ENCODE data around the gene GPR78.

Gene GPR78

DNA sequence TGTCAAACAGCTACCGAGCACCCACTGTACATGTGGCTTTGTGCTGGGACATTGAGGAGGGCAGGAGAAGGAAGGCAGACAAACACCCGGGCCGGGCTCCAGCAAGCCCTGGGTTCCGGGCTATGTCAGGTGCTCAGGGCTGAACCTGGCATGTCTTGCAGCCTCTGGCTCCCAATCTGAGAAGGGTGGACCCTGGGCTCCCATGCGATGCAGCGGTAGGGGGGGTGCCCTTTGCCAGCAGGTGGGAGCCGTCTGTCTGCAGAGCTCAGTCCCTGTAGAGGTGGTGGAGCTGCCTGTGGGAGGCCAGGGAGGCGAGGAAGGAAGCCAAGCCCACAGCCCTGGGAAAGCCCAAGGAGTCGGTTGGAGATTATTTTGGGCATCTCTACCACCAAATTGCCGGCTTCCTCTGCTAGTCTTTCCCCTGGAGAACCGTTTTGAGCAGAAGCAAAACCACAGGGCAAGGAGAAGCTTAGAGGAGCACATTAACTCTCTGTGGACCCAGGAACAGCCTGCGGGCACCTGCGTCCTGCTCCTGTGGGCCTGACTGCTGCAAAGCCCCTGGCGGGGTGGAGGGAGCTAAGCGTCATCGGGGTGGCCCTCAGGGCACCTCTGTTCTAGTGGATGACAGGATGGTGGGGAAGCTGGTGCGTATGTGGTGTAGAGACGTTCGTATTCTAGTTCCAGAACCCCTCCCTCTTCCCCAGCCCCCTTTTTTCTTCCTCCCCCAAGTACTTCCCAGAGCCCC, 22.7 kb downstream of the GPR78 start:
- Histone ChIP-seq H3K36me3 (ENCODE audit: control insufficient read depth in 1 of 2, insufficient read depth in 2 of 2, low read length in 2 of 2) (peaks cover 77 to 80% of the 10 kb centered on the region in 2 experiments), H3K9ac (ENCODE audit: low read length) (no peak overlapping the region), H3K79me1 (ENCODE audit: low read length) (no peaks in the 10 kb centered on the region), H3K14ac (ENCODE audit: low read length) (no peak overlapping the region), H2AFZ (ENCODE audit: insufficient read depth, low read length, poor library complexity) (no peak overlapping the region), H3K4me1 (ENCODE audit: control insufficient read depth in 1 of 2, insufficient read depth in 2 of 2, low read length in 2 of 2) (no peaks in the 10 kb centered on the region), H3K18ac (ENCODE audit: low read length) (no peak overlapping the region), H4K12ac (ENCODE audit: low read depth, low read length) (no peak overlapping the region), H3K4ac (ENCODE audit: low read depth, low read length) (no peak overlapping the region), H2BK120ac (ENCODE audit: insufficient read depth, low read length, poor library complexity) (no peak overlapping the region), H3K4me2 (ENCODE audit: low read length) (no peak overlapping the region), H3K27ac (ENCODE audit: low read depth, low read length) (no peak overlapping the region), H3K79me2 (ENCODE audit: control insufficient read depth, insufficient read depth, low read length, poor library complexity) (no peaks in the 10 kb centered on the region), H3K9me3 (ENCODE audit: insufficient read depth, low read depth, low read length) (no peaks in the 10 kb centered on the region), H4K91ac (ENCODE audit: low read depth, low read length) (no peak overlapping the region), H2BK12ac (ENCODE audit: low read length) (no peak overlapping the region), H3K4me3 (ENCODE audit: low read depth, low read length) (no peak overlapping the region), H3K27me3 (ENCODE audit: insufficient read depth, low read length) (no peaks in the 10 kb centered on the region), H2BK5ac (ENCODE audit: low read depth, low read length, poor library complexity) (no peak overlapping the region), H3K23ac (ENCODE audit: low read length) (no peak overlapping the region), H2AK5ac (ENCODE audit: low read length) (no peak overlapping the region), H4K8ac (ENCODE audit: low read depth, low read length) (no peak overlapping the region)
- no CpG with 5 or more reads among the region's 19 CpGs for WGBS (ENCODE audit: extremely low coverage, insufficient coverage, insufficient read length)
- no peak for DNase-seq

DNA sequence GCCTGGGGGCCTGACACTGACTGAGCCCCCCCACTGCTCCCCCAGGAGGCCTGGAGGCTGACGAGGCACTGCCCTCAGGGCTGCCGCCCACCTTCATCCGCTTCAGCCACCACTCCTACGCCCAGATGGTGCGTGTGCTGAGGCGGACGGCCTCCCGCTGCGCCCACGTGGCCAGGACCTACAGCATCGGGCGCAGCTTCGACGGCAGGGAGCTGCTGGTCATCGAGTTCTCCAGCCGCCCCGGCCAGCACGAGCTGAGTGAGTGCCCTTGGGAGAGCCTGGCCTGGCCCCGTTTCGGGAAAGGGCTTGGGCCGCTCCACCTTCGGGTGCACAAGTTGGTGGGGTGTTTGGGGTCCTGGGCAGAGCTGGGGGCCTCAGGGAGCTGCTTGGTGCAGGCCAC, 23.7 kb downstream of the GPR78 start:
- Histone ChIP-seq H3K79me1 (ENCODE audit: low read length) (no peaks in the 10 kb centered on the region), H3K9ac (ENCODE audit: low read length) (no peak overlapping the region), H3K18ac (ENCODE audit: low read length) (no peak overlapping the region), H2BK12ac (ENCODE audit: low read length) (no peak overlapping the region), H3K27ac (ENCODE audit: low read depth, low read length) (no peak overlapping the region), H3K23ac (ENCODE audit: low read length) (no peak overlapping the region), H3K79me2 (ENCODE audit: control insufficient read depth, insufficient read depth, low read length, poor library complexity) (no peaks in the 10 kb centered on the region), H2AFZ (ENCODE audit: insufficient read depth, low read length, poor library complexity) (no peak overlapping the region), H3K27me3 (ENCODE audit: insufficient read depth, low read length) (no peaks in the 10 kb centered on the region), H2BK120ac (ENCODE audit: insufficient read depth, low read length, poor library complexity) (no peak overlapping the region), H2AK5ac (ENCODE audit: low read length) (no peak overlapping the region), H4K91ac (ENCODE audit: low read depth, low read length) (no peak overlapping the region), H3K4me1 (ENCODE audit: control insufficient read depth in 1 of 2, insufficient read depth in 2 of 2, low read length in 2 of 2) (no peaks in the 10 kb centered on the region), H4K12ac (ENCODE audit: low read depth, low read length) (no peak overlapping the region), H3K9me3 (ENCODE audit: insufficient read depth, low read depth, low read length) (no peaks in the 10 kb centered on the region), H3K14ac (ENCODE audit: low read length) (no peak overlapping the region), H3K4me2 (ENCODE audit: low read length) (no peak overlapping the region), H3K4ac (ENCODE audit: low read depth, low read length) (no peak overlapping the region), H4K8ac (ENCODE audit: low read depth, low read length) (no peak overlapping the region), H3K36me3 (ENCODE audit: control insufficient read depth in 1 of 2, insufficient read depth in 2 of 2, low read length in 2 of 2) (peaks cover 71 to 76% of the 10 kb centered on the region in 2 experiments), H3K4me3 (ENCODE audit: low read depth, low read length) (no peak overlapping the region), H2BK5ac (ENCODE audit: low read depth, low read length, poor library complexity) (no peak overlapping the region)
- no CpG with 5 or more reads among the region's 22 CpGs for WGBS (ENCODE audit: extremely low coverage, insufficient coverage, insufficient read length)
- no peak for DNase-seq

DNA sequence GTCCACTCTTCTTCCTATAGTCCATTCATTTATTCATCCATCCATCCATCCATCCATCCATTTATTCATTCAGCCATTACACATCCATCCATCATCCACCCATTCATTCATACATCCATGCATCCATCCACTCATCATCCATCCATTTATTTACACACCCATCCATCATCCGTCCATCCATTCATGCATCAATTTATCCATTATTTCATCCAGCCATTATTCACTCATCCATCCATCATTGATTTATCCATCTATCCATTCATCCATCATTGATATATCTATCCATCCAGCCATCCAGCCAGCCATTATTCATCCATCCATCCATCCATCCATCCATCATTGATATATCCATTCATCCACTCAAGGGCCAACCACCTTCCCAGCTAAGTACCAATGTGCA, 25.1 kb downstream of the GPR78 start:
- H3K4me1 ChIP-seq (ENCODE audit: control insufficient read depth in 1 of 2, insufficient read depth in 2 of 2, low read length in 2 of 2), result no peaks in the 10 kb centered on the region
- no peak overlapping the region for H3K4ac ChIP-seq (ENCODE audit: low read depth, low read length)
- no peak overlapping the region for H3K4me3 ChIP-seq (ENCODE audit: low read depth, low read length)
- no peak overlapping the region for H4K12ac ChIP-seq (ENCODE audit: low read depth, low read length)
- H3K9ac ChIP-seq (ENCODE audit: low read length), result no peak overlapping the region
- H3K14ac ChIP-seq (ENCODE audit: low read length), result no peak overlapping the region
- no peaks in the 10 kb centered on the region for H3K27me3 ChIP-seq (ENCODE audit: insufficient read depth, low read length)
- H3K36me3 ChIP-seq (ENCODE audit: control insufficient read depth in 1 of 2, insufficient read depth in 2 of 2, low read length in 2 of 2), result peaks cover 69 to 70% of the 10 kb centered on the region in 2 experiments
- H2BK5ac ChIP-seq (ENCODE audit: low read depth, low read length, poor library complexity), result no peak overlapping the region
- WGBS (ENCODE audit: extremely low coverage, insufficient coverage, insufficient read length), result 100% methylated on average over 1 of the region's 1 CpG
- no peak overlapping the region for H2AK5ac ChIP-seq (ENCODE audit: low read length)
- no peaks in the 10 kb centered on the region for H3K79me1 ChIP-seq (ENCODE audit: low read length)
- no peak overlapping the region for H3K27ac ChIP-seq (ENCODE audit: low read depth, low read length)
- no peak overlapping the region for H3K18ac ChIP-seq (ENCODE audit: low read length)
- no peaks in the 10 kb centered on the region for H3K9me3 ChIP-seq (ENCODE audit: insufficient read depth, low read depth, low read length)
- H4K91ac ChIP-seq (ENCODE audit: low read depth, low read length), result no peak overlapping the region
- no peak overlapping the region for H3K23ac ChIP-seq (ENCODE audit: low read length)
- H2BK120ac ChIP-seq (ENCODE audit: insufficient read depth, low read length, poor library complexity), result no peak overlapping the region
- no peaks in the 10 kb centered on the region for H3K79me2 ChIP-seq (ENCODE audit: control insufficient read depth, insufficient read depth, low read length, poor library complexity)
- H4K8ac ChIP-seq (ENCODE audit: low read depth, low read length), result no peak overlapping the region
- no peak overlapping the region for H2BK12ac ChIP-seq (ENCODE audit: low read length)
- DNase-seq, result no peak
- H2AFZ ChIP-seq (ENCODE audit: insufficient read depth, low read length, poor library complexity), result no peak overlapping the region
- H3K4me2 ChIP-seq (ENCODE audit: low read length), result no peak overlapping the region

DNA sequence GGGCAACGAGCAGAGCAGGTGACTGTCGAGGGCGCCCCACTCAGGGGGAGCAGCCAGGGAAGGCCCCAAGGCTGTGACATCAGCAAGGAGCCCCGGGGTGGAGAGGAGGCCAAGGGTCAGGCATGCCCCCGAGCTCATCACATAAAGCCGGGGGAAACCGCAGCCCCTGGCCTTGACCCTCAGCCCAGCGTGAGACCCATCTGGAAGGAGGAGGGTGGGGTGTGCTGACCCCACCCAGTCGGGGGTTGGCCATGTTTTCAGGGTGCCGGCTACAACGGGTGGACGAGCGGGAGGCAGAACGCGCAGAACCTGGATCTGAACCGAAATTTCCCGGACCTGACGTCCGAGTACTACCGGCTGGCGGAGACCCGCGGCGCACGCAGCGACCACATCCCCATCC, 26.3 kb downstream of the GPR78 start:
- H3K14ac ChIP-seq (ENCODE audit: low read length), result no peak overlapping the region
- H2AFZ ChIP-seq (ENCODE audit: insufficient read depth, low read length, poor library complexity), result no peak overlapping the region
- no peaks in the 10 kb centered on the region for H3K27me3 ChIP-seq (ENCODE audit: insufficient read depth, low read length)
- no peak overlapping the region for H3K9ac ChIP-seq (ENCODE audit: low read length)
- H2BK12ac ChIP-seq (ENCODE audit: low read length), result no peak overlapping the region
- H2BK120ac ChIP-seq (ENCODE audit: insufficient read depth, low read length, poor library complexity), result no peak overlapping the region
- no peak overlapping the region for H3K4me2 ChIP-seq (ENCODE audit: low read length)
- H3K4ac ChIP-seq (ENCODE audit: low read depth, low read length), result no peak overlapping the region
- no peak overlapping the region for H3K23ac ChIP-seq (ENCODE audit: low read length)
- H3K79me1 ChIP-seq (ENCODE audit: low read length), result no peaks in the 10 kb centered on the region
- H3K4me3 ChIP-seq (ENCODE audit: low read depth, low read length), result no peak overlapping the region
- peaks cover 65 to 69% of the 10 kb centered on the region in 2 experiments for H3K36me3 ChIP-seq (ENCODE audit: control insufficient read depth in 1 of 2, insufficient read depth in 2 of 2, low read length in 2 of 2)
- H3K4me1 ChIP-seq (ENCODE audit: control insufficient read depth in 1 of 2, insufficient read depth in 2 of 2, low read length in 2 of 2), result no peaks in the 10 kb centered on the region
- no peaks in the 10 kb centered on the region for H3K9me3 ChIP-seq (ENCODE audit: insufficient read depth, low read depth, low read length)
- no peak for DNase-seq
- H4K91ac ChIP-seq (ENCODE audit: low read depth, low read length), result no peak overlapping the region
- no peak overlapping the region for H2BK5ac ChIP-seq (ENCODE audit: low read depth, low read length, poor library complexity)
- H3K27ac ChIP-seq (ENCODE audit: low read depth, low read length), result no peak overlapping the region
- no peak overlapping the region for H4K12ac ChIP-seq (ENCODE audit: low read depth, low read length)
- H2AK5ac ChIP-seq (ENCODE audit: low read length), result no peak overlapping the region
- no peaks in the 10 kb centered on the region for H3K79me2 ChIP-seq (ENCODE audit: control insufficient read depth, insufficient read depth, low read length, poor library complexity)
- no CpG with 5 or more reads among the region's 26 CpGs for WGBS (ENCODE audit: extremely low coverage, insufficient coverage, insufficient read length)
- H3K18ac ChIP-seq (ENCODE audit: low read length), result no peak overlapping the region
- H4K8ac ChIP-seq (ENCODE audit: low read depth, low read length), result no peak overlapping the region
